ENCODE measurements around the gene KCNK5. TPM values are rescaled to one million over a fixed set of nuclear protein-coding genes. Genes with fewer than 3 reads are reported as not detected.

KCNK5 gene
- total RNA-seq, 2 donors from 2014 or later = 1.1 to 2.0 TPM

GRCh38 chr6:39178235-39178634, 51.0 kb downstream of the KCNK5 start:
- Histone ChIP-seq H3K9me3 (peaks cover 0 to 13% of the 10 kb centered on the region in 2 donors), H3K4me1 (no peaks in the 10 kb centered on the region), H3K27ac (no peak overlapping the region), H3K27me3 (no peaks in the 10 kb centered on the region), H3K4me3 (no peak overlapping the region), H3K36me3 (no peaks in the 10 kb centered on the region)
- no peak for DNase-seq (ENCODE audit: low spot score)
- no peak for TF ChIP-seq CTCF (IDR thresholded peaks at IDR 0.05)

GRCh38 chr6:39177130-39177529, 52.1 kb downstream of the KCNK5 start:
- no peak for TF ChIP-seq CTCF (IDR thresholded peaks at IDR 0.05)
- Histone ChIP-seq H3K36me3 (no peaks in the 10 kb centered on the region), H3K27me3 (no peaks in the 10 kb centered on the region), H3K27ac (no peak overlapping the region), H3K9me3 (peaks cover 0 to 13% of the 10 kb centered on the region in 2 donors), H3K4me1 (no peaks in the 10 kb centered on the region), H3K4me3 (no peak overlapping the region)
- DNase-seq (ENCODE audit: low spot score) = no peak

DNA sequence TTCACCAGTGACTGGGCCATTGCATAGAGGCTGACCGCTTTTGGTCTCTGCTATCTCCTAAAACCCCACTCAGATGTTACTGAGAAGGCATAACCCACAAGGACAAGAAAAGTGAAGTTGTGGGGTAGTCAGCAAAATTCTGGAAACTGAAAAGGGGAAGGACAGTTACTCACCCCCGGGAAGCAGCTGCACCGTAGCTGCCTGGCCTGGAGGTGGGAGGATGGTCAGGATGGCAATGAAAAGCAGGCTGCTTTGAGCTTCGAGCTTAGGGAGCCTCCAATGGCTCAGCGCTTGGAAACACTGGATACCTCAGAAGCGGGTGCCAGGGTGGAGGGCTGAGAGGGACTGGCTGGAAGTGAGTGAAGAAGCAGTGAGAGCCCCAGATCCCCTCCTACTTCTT, 56.0 kb downstream of the KCNK5 start:
- no peak for DNase-seq (ENCODE audit: low spot score)
- TF ChIP-seq CTCF (IDR thresholded peaks at IDR 0.05) = no peak
- Histone ChIP-seq H3K4me3 (no peak overlapping the region), H3K27me3 (no peaks in the 10 kb centered on the region), H3K27ac (no peak overlapping the region), H3K36me3 (no peaks in the 10 kb centered on the region), H3K4me1 (no peaks in the 10 kb centered on the region), H3K9me3 (peaks cover 0 to 22% of the 10 kb centered on the region in 2 donors)

DNA sequence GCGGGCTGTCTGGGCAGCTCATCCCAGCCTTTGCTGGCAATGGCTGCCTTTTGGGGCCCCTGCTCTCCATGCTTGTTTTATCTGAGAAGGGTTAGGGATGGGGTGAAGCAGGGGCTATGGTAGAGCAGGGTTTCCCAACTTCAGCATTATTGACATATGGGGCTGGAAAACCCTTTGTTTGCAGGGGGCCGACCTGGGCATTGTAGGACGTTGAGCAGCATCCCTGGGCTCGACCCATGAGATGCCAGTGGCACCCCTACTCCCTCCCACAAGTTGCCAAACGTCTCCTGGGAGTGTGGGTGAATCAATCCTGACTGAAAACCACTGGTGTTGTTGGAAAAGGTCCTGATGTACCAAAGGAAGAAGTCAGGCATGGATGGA, 56.9 kb downstream of the KCNK5 start:
- no peak for TF ChIP-seq CTCF (IDR thresholded peaks at IDR 0.05)
- no peaks in the 10 kb centered on the region for H3K36me3 ChIP-seq
- H3K4me1 ChIP-seq = no peaks in the 10 kb centered on the region
- H3K4me3 ChIP-seq = no peak overlapping the region
- no peak overlapping the region for H3K27ac ChIP-seq
- peaks cover 0 to 17% of the 10 kb centered on the region in 2 donors for H3K9me3 ChIP-seq
- no peaks in the 10 kb centered on the region for H3K27me3 ChIP-seq
- DNase-seq (ENCODE audit: low spot score) = no peak

GRCh38 chr6:39171489-39172376, 57.5 kb downstream of the KCNK5 start:
- no peak overlapping the region for H3K4me3 ChIP-seq
- no peaks in the 10 kb centered on the region for H3K27me3 ChIP-seq
- TF ChIP-seq CTCF (IDR thresholded peaks at IDR 0.05) = no peak
- no peak for DNase-seq (ENCODE audit: low spot score)
- H3K4me1 ChIP-seq = peaks cover 0 to under 1% of the 10 kb centered on the region in 2 donors
- peaks cover 0 to 11% of the 10 kb centered on the region in 2 donors for H3K9me3 ChIP-seq
- H3K27ac ChIP-seq = no peak overlapping the region
- H3K36me3 ChIP-seq = no peaks in the 10 kb centered on the region
